GM15510 (cell line): ENCODE measurements around the gene STRIT1.

Experiments used
- POLR2A ChIP-seq: IDR thresholded peaks from 3 replicates; pipeline ENCODE4 v1.6.1; 2011; ENCODE audit warnings: borderline replicate concordance; ENCODE audit not compliant: insufficient read length; ENCODE audit errors: extremely low read depth

Gene STRIT1

DNA sequence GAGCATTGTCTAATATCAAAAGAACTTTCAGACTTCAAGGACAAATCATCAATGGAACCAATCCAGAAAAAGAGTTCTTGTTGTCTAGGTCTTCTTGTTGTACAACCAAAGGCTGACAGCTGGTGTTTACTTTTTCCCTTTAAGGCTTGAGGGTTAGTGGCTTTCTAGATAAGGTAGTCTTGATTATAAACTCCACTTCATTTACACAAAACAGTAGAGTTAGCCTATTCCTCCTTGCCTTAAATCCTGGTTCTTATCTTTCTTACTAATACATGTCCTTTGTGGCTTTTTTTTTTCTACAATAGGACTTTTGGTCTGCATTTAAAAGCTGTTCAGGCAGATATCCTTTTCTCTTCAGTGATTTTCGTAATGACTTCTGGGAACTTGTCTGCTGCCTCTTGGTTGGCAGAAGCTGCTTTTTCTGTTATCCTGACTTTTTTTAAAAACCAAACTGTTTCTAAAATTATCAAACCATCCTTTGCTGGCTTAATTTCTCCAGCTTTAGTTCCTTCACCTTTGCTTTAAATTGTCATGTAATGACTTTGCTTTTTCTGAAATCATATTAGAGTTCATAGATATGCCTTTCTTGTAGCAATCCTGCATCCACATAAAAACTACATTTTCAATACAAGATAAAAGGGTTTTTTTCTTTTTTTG, 44.8 kb downstream of the STRIT1 start:
- no peak for TF ChIP-seq POLR2A

DNA sequence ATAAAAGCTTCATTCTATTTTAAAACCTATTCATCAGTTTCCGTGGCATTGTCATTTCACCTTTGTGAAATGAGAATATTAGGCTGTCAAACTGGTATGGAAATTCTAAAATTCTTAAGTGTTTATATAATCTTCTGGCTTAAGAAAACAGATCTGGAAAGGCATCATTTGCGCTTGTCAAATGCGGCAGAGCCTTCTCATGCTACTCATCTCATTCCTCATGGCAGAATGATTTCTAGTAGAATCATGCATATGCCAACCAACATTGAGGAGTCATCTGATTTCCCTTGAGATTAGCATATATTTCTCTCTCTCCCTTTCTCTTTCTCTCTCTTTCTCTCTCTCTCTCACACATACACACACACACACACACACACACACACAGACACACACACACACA, 48.8 kb downstream of the STRIT1 start:
- no peak for TF ChIP-seq POLR2A

DNA sequence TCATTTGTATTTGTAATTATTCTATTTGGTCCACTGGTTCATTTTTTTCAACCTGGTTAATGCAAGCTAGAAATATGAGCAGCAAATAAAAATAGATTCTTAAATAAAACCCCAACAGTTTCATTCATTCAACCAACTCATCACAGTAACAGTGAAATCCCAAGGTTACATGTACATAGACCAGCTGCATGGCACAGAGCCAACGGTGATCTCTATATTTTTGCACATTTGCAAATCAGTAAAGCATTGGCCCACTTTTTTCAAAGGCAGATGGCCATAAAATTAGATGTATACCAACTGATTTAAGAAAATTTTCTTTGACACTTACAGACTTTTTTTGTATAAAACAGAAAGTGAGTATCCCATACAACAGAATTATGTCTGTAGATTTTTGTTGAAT, 49.3 kb downstream of the STRIT1 start:
- no peak for TF ChIP-seq POLR2A

DNA sequence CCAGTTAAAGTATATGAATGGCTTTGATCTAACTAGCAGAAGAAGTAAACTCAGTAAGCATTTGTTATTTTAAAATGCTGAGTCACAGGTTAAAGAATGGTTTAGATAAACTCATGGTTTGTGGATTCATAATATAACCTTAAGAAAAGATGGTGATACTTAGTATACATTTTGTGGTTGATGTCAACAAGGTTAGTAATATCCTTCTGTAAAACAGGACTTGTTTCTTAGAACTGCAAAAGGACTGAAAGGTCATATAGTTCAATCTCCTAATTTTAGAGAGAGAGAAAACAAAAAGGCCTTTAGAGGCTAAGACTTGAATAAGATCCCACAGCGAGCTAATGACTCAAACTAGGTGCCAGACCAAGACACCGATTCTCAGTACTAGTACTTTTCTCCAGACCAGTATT, 50.0 kb downstream of the STRIT1 start:
- no peak for TF ChIP-seq POLR2A

DNA sequence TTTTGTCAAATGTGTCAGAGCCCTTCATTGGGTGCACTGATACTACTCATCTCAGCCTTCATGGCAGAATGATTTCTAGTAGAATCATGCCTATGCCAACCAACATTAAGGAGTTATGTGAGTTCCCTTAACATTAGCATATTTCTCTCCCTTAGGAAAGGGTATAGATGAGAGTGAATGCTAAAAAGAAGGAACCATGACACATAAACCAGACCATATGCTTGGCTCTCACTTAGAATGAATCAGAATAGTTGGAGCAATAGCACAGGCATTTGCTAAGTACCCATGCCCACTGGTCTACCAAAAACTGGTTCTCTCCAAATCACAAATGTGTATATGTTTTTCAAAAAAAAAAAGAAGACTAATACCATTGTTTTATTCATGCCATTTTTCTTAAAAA, 51.1 kb downstream of the STRIT1 start:
- no peak for TF ChIP-seq POLR2A

DNA sequence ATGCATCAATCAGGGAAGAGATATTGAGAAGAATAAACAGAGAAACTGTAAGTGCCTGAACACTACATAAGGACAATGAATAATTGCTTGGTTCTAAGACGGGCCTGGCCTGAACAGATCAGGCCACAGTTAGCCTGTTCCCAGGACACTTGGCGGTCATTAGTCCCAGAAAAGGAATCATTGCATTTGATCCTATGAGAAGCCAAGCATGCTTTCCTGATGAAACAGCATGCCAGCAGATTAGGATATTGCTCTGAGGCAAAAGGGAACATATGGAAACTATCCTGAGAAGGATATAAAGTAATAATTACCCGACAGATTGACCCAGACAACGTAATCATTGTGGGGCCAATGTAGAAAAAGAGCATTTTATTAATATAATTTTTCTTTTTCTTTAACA, 51.9 kb downstream of the STRIT1 start:
- no peak for TF ChIP-seq POLR2A
